GM21528 (cell line): Measurements from ENCODE around the gene GDAP1L1.

Experiments
- ATAC-seq: cut with Tn5 transposase; IDR thresholded peaks from one replicate; pipeline ENCODE4 v1.9.1; 2021; ENCODE audit warnings: mild to moderate bottlenecking, moderate library complexity; ENCODE audit not compliant: unreplicated experiment, low FRiP score

GDAP1L1 gene

GRCh38 chr20:44251284-44251683 is 4.2 kb downstream of the GDAP1L1 start:
- no peak for ATAC-seq

GRCh38 chr20:44253528-44253927 is 6.4 kb downstream of the GDAP1L1 start:
- no peak for ATAC-seq

GRCh38 chr20:44254073-44254472 is 7.0 kb downstream of the GDAP1L1 start:
- no peak for ATAC-seq

GRCh38 chr20:44255942-44256341 is 8.8 kb downstream of the GDAP1L1 start:
- no peak for ATAC-seq

GRCh38 chr20:44256961-44257360 is 9.9 kb downstream of the GDAP1L1 start:
- ATAC-seq: no peak

GRCh38 chr20:44258226-44258890 is 11.2 kb downstream of the GDAP1L1 start:
- no peak for ATAC-seq

GRCh38 chr20:44264287-44264686 is 17.2 kb downstream of the GDAP1L1 start:
- no peak for ATAC-seq

- ATAC-seq: no peak
These were observed 21.7 kb downstream of the GDAP1L1 start for GRCh38 chr20:44268802-44269201.

GRCh38 chr20:44271915-44272663 is 25.0 kb downstream of the GDAP1L1 start:
- ATAC-seq: no peak

- ATAC-seq: no peak
These were observed 26.4 kb downstream of the GDAP1L1 start for GRCh38 chr20:44273231-44274215.

- ATAC-seq: no peak
These were observed 27.4 kb downstream of the GDAP1L1 start for GRCh38 chr20:44274303-44275017.

GRCh38 chr20:44279228-44279627 is 32.1 kb downstream of the GDAP1L1 start:
- ATAC-seq: no peak

- ATAC-seq: no peak
These were observed 33.3 kb downstream of the GDAP1L1 start for GRCh38 chr20:44280387-44280786.

- ATAC-seq: no peak
These were observed 35.1 kb downstream of the GDAP1L1 start for GRCh38 chr20:44282192-44282591.

- ATAC-seq: no peak
These were observed 36.9 kb downstream of the GDAP1L1 start for GRCh38 chr20:44284032-44284431.

GRCh38 chr20:44287272-44288097 is 40.4 kb downstream of the GDAP1L1 start:
- ATAC-seq: no peak

- no peak for ATAC-seq
These were observed 41.1 kb downstream of the GDAP1L1 start for GRCh38 chr20:44288252-44288651.

- ATAC-seq: no peak
These were observed 44.6 kb downstream of the GDAP1L1 start for GRCh38 chr20:44291754-44292153.

GRCh38 chr20:44296011-44296410 is 48.9 kb downstream of the GDAP1L1 start:
- no peak for ATAC-seq
